UCSD-AML1 (cell line): ENCODE measurements around the gene ROBO3.
A peak's percentile ranks its signal among the peaks of the same experiment; 100 is the strongest.

Source experiments
- DNase-seq: peaks from one replicate; lab custom pipeline; 2025; ENCODE audit not compliant: unreplicated experiment; lab: John Stamatoyannopoulos, UW

Gene ROBO3

GRCh38 chr11:124841840-124842239 lies 23.4 kb upstream of the ROBO3 start:
- no peak for DNase-seq

- no peak for DNase-seq
These were observed 22.9 kb upstream of the ROBO3 start for GRCh38 chr11:124842305-124842704.

GRCh38 chr11:124843616-124843910 lies 21.7 kb upstream of the ROBO3 start:
- no peak for DNase-seq

DNA sequence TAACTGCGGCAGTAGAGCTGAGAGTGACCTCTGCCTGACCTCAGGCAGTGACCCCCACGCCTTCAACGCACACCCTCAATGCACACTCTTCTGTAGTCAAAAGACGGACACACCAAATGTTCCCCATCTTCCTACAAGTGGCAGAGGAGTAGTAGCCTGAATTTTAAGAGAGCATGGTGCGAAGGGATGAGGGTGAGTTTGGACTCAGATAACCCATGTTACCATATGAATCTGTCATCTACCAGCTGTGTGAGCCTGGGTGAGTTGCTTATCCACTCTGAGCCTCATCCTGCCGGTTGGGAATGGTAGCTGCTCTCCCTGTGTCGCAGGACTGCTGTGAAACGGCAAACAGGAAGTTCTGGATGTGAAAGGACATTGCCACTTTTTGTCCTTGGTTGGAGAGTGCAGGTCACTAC lies 20.6 kb upstream of the ROBO3 start:
- DNase-seq: no peak

GRCh38 chr11:124846070-124846673 lies 19.1 kb upstream of the ROBO3 start:
- no peak for DNase-seq

DNA sequence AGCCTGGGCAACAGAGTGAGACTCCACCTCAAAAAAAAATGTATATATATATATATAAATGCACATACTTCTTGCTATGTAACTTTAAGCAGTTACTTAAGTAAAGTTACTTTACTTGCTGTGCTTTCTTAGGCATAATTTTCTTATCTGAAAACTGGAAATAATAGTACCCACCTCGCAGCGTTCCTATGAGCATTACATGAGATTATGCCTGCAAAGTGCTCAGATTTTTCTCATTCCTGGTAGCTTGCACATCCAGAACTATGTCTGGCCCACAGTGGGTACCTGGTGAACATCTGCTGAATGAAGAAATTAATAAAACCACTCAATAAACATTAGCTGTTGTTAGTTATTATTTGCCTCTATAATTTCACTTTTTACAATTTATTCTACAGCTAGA lies 6.1 kb upstream of the ROBO3 start:
- DNase-seq: no peak

DNA sequence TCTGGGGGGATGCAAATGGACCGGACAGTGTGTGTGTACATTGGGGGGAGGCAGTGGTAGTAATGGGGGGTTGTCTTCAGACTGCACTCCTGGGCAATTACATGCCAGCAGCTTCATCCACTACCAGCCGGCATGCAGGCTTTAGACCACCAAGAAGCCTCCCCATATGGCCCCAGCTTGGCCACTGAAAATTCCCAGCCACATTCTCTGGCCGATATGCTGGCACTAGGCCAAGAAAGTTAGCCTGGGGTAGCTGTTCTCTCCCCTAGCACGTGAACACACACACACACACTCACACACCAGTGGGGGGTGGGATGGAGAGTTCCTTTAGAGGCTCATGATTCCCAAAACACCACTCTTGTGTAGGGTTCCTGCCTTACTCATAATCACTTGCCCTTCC lies 3.6 kb upstream of the ROBO3 start:
- DNase-seq: no peak

- DNase-seq: no peak
These were observed 2.0 kb upstream of the ROBO3 start for GRCh38 chr11:124863137-124863825.

GRCh38 chr11:124863826-124864165 lies 1.4 kb upstream of the ROBO3 start:
- DNase-seq: no peak

DNA sequence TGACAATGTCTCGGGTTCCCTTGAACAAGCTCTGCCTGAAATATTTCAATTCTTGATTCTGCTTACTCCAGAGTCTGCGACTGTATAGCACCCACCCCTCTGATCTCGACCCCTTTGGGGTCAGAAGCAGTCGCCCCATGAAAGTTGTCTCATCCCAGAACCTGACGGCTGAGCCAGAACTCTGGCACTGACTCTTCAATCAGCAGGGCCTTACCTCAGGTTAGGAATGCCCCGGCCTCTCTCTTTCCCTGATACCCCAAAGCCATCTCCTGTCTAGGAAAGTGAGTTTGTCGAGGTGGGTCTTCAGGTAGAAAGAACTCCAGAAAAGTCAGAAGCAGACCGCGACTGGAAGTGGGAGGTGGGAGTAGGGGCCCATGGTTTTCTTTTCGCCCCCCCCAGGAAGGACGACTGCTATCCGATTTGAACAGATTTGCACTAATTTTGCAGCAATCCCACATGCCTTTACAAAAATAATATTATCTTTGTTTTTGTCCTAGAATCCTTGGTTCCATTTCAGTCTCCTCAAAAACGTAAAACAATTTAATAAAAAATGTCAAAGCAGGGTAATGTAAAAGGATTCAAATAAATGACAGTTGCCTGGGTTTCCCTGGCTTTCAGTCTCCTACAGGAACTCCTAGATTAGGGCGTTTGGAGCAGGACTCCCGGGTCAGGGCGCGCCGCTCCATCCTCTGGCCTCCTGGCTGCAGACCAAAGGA lies 898 bp upstream of the ROBO3 start:
- no peak for DNase-seq

GRCh38 chr11:124864892-124865180 lies 396 bp upstream of the ROBO3 start:
- DNase-seq: no peak

- DNase-seq: peak; percentile 51
These were observed 945 bp downstream of the ROBO3 start for GRCh38 chr11:124865902-124866851.

DNA sequence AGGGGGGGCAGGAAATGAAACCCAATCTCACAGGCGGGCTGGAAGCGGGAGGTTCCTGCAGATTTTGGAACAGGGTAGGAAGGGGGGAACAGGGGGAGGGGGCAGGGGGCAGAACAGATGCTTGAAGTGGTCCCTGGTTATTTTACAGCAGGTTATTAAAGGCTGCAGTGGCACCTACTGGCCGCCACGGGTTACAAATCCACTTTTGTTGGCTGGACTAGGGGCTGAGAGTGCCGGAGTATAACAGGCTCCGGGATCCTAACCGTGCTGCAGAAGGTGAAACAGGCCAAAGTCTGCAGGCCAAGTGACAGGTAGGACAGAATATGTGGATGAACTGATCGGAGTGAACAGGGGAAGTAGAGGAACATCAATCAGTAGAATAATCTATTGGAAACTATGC lies 2.5 kb downstream of the ROBO3 start:
- peak; percentile 23 for DNase-seq

- DNase-seq: no peak
These were observed 3.4 kb downstream of the ROBO3 start for GRCh38 chr11:124868331-124869274.

GRCh38 chr11:124869331-124869730 lies 4.1 kb downstream of the ROBO3 start:
- DNase-seq: no peak

GRCh38 chr11:124869856-124870387 lies 4.7 kb downstream of the ROBO3 start:
- DNase-seq: no peak

- DNase-seq: no peak
These were observed 5.2 kb downstream of the ROBO3 start for GRCh38 chr11:124870430-124870829.

DNA sequence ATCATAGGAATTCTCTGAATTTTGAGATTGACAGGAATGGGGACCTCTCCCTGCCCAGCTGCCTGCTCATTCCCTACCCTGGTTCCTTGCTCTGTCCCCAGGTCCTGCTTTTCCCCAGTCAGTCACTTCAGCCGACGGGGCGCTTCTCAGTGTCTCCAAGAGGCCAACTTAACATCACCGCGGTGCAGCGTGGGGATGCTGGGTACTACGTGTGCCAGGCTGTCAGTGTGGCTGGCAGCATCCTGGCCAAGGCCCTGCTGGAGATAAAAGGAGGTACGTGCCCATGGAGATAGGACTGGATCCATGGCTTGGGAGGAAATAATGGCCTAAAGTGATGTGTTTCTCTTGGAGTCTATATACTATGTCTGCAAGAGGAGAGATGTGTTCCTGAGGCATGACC lies 7.0 kb downstream of the ROBO3 start:
- DNase-seq: no peak

DNA sequence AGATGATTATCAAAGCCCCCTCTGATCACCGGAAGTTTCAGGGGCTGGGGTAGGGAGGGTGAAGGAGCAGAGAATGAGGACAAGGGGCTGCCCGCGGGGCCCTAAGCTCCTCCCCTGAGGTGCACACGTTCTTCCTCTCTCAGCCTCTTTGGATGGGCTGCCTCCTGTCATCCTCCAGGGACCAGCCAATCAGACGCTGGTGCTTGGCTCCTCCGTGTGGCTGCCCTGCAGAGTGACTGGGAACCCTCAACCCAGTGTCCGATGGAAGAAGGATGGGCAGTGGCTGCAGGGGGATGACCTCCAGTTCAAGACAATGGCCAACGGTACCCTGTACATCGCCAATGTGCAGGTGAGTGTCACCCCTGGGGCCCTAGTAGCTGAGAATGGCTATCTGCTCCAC lies 7.5 kb downstream of the ROBO3 start:
- no peak for DNase-seq

GRCh38 chr11:124873951-124874350 lies 8.7 kb downstream of the ROBO3 start:
- DNase-seq: no peak
